Cerebellar nuclear complex (tissue), 1 donor: ENCODE measurements around the gene ASTN2.

Experiments
- DNase-seq, 2 experiments: peaks; one replicate each; lab custom pipeline; 2025; lab: John Stamatoyannopoulos, UW

Gene ASTN2

GRCh38 chr9:116629634-116630033 is 785.2 kb downstream of the ASTN2 start:
- DNase-seq: no peak

- no peak for DNase-seq
Observed at GRCh38 chr9:116628716-116629115, 786.1 kb downstream of the ASTN2 start.

DNA sequence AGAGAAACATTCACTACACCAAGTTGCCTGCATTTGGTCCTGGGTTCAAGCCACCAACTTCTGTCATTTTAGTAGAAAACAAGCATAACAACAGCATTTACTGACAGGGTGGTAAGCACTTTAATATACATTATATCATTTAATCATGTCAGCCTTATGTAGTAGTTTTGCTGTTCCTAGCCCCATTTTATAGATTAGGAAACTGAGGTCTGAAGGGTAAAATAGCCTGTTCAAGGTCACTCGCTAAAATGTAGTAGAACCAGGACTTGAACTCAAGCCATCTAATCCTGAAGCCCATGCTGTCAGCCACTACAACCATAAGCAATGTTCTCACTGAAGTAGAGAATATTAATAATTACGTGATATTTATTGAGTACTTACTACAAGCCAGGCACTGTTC is 787.4 kb downstream of the ASTN2 start:
- DNase-seq: no peak

DNA sequence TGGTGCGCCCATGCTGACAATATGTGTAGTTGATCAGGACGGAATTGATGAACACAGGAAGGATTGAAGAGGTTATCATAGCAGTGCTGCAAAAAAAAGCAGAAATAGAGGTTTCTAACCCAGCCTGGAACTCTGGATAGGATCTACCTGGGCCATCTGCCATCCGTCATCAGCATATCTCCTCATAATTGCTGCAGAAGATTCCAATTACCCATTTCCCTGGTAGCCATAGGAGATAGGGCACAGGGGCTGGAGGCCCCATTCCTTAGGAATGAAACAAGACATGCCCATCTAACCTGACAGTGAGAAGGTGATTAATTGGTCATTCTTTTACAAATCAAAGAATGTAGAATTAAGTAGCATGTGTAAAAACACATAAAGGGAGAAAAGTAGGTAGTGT is 788.1 kb downstream of the ASTN2 start:
- DNase-seq: no peak

DNA sequence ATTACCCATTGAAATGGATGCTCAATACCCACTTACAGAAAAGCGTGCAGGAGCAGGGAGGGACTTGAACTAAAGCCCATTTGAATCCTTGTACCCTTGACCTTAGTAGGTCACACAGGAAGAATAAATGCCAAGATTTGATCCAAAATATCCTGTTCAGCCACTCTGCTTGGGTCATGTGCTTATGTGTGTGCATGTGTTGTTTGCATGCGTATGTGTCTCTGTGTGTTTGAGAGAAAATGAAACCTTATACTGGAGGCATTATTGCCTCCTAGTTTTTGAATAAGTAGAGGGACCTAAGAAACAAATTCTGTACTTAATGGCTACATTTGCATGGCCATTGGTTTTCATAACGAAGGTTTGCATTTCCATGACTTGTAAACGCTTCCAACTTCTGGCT is 791.1 kb downstream of the ASTN2 start:
- no peak for DNase-seq

- DNase-seq: no peak
Observed at GRCh38 chr9:116617389-116617788, 797.5 kb downstream of the ASTN2 start.

- no peak for DNase-seq
Observed at GRCh38 chr9:116616304-116616914, 798.4 kb downstream of the ASTN2 start.

DNA sequence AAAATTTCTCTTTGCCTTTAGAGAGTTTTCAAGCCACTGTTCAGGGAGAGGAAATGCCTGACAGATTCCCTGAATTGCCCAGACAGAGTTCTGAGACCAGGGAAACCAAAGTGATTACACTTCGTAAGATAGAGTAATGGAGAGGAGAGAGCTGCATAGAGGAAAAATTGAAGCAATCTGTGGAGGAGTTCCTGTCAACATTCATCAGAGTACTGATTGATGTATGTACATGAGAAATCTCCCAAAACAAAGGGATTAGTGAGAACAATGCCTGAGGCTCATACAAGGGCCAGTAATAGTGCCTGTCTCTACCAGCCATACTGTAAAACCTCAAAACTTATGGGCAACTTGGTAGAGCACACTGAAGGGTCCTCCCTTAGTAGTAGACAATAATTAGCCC is 806.8 kb downstream of the ASTN2 start:
- no peak for DNase-seq

- no peak for DNase-seq
Observed at GRCh38 chr9:116605904-116606341, 808.9 kb downstream of the ASTN2 start.

DNA sequence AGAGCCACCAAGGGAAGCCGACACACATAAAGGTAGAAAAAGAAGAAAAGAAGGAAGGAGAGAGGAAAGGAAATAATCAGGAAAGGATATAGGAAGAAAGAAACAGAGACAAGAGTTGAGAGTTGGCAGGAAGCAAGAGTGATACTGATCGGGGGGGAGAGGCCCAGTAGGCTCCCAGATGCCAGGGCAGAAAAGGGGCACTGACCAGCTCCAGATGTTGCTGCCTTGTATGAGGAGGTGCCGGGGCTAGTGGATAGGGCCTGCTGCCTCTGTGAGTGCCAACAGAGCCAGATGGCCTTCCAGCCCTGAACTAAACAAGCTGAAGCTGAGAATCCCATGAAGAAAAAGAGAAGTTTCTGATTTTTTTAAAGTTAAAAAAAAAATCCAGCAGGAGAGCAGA is 809.8 kb downstream of the ASTN2 start:
- DNase-seq: no peak

DNA sequence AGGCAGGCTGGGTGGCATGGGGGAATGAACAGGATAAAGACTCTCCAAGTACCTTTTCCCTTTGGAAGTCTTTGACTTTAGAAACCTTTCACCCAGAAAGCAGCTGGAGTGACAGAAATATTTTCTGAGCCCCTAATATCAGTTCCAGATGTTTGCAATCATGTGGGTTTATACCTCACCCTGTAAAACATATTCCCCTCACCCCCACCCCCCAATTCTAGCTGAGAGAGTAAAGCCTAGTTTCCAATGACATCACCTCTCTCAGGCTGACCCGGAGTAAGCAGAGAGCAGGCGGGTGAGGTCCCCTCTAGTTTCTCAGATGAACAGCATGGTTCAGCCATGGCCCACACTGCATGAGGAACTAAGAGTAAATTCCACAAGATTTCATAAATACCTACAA is 810.6 kb downstream of the ASTN2 start:
- no peak for DNase-seq

DNA sequence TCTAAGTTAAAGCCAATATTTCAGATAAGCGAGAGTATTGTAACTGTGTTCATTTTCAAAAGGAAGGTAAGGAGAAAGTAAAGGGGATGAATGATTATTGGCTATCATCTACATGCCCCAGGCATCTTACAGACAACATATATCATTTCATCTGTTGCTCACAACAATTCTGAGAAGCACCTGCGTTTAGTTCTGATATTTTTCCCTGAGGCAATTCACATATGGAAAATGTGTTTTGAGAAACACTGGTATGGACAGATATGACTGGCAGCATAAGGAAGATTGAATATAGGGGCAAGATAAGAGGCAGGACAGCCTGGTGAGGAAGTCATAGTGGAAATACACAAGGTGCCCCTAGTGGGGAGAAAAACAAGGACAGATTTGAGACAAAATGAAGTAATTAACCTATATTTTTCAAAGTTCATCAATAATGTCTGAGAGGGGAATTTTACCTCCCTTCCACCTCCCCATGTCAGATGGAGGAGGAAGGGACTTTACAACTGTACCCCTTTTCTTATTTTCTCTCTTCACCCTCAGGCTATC is 815.4 kb downstream of the ASTN2 start:
- no peak for DNase-seq

DNA sequence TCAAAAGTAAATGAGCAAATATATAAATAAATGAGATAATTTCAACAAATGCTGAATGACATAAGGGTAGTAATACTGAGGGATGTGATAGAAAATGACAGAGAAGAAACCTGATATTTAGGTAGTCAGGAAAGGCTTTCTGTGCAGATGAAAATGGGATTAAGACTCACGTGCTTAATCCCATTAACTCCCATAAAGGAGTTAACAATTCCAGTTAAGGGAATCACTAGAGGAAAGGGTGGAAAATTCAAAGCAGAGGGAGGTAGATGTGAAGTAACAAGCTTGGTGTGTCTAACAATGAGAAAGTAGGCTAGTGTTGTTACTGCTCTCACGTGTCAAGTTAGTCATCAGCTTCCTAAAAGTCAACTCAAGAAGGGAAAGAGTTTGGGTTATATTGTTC is 818.2 kb downstream of the ASTN2 start:
- no peak for DNase-seq

- no peak for DNase-seq
Observed at GRCh38 chr9:116594547-116594946, 820.3 kb downstream of the ASTN2 start.

GRCh38 chr9:116592970-116593369 is 821.9 kb downstream of the ASTN2 start:
- no peak for DNase-seq

DNA sequence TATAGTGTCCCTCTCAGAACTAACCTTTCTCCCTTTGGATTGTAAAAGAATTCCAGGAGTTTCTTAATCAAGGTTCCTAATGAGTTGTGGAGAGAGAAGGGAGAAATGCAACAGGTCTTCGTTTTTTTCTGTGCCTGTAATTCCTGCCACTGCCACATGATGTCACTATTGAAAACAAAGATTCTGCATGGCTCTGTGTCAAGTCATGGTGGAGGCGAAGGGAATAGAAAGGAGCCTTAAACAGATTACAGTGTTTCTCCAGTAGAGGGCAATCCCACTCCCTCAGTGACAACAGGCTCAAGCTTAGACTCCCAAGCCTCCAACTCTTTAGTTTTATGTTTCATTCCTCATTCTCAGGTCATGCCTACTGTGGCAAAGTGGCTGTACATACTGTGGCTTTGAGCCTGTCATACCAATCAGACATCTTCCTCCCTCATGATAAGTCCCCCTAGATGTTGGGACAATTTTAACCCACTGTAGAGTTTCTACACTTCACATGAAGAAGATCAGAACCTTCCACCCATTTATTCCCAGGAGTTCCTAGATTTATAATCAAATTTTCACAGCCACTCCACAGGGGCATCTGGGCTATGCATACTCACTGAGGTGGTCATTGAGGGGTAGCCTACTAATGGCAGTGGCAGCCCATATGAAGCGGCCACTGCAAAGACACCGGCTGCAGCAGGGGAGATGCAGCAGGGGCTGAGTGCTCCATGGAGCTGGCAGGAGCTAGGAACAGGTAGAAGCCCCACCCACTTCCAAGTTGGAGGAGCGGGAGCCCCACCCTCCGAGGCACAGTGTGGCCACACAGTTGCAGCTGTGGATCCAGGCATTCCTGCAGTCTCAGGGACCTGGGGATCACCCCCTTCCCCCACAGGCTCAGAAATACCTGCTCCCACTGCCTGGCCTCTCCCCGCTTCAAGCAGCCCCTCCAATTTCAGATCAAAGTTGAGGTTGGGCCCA is 825.2 kb downstream of the ASTN2 start:
- no peak for DNase-seq

DNA sequence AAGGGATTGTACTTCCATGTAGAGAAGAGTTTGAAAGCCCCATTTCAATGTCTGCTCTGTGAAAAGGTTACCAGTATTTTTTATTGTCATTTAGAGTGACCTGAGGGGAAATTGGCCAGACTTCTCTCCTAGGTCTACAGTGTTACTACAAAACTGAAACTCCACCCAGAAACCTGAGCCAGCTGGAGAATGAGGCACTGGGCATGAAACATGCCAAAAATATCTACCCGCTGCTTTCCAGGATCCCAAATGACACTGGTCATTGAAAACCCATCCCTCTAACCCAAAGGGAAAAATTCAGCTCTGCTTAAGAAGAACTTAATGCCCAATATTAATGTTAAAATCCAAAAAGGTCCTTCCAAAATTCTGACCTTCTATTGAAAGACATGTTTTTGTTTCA is 826.9 kb downstream of the ASTN2 start:
- DNase-seq: no peak

GRCh38 chr9:116585896-116586295 is 829.0 kb downstream of the ASTN2 start:
- no peak for DNase-seq

DNA sequence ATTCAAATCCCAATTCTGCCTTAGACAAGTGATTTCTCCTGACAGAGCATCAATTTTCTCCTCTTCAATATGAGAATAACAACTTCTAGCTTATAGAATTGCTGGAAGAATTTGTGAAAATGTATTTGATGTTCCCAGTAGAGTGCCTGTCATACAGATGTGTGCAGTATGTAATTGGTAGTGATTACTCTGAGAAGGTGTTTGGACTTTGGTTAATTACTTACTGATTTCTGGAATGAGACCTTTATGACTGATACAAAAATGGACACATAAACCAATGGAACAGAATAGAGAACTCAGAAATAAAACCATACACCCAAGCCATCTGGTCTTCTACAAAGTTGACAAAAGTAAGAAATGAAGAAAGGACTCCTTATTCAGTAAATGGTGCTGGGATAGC is 829.7 kb downstream of the ASTN2 start:
- no peak for DNase-seq

GRCh38 chr9:116580853-116581252 is 834.0 kb downstream of the ASTN2 start:
- no peak for DNase-seq

- DNase-seq: no peak
Observed at GRCh38 chr9:116576386-116576785, 838.5 kb downstream of the ASTN2 start.

- no peak for DNase-seq
Observed at GRCh38 chr9:116574027-116574679, 840.7 kb downstream of the ASTN2 start.
